Neuronal stem cell (in vitro differentiated cells): ENCODE measurements around the gene ZBTB40.

Source experiments
- DNase-seq: peaks from one replicate; pipeline ENCODE4 v3.0.0-alpha.2; 2013; ENCODE audit warnings: low spot score
- H2AFZ ChIP-seq: one replicate; pipeline ENCODE4 v1.6.1; 2013; ENCODE audit warnings: mild to moderate bottlenecking, low read length, inconsistent platforms
- H2AK5ac ChIP-seq: 2 replicates; pipeline ENCODE4 v1.6.1; 2013; ENCODE audit warnings: low read depth, mild to moderate bottlenecking, inconsistent platforms, low read length, moderate library complexity, mixed read lengths
- H2BK120ac ChIP-seq: 2 replicates; pipeline ENCODE4 v1.6.1; 2013; ENCODE audit warnings: low read depth, mild to moderate bottlenecking, inconsistent platforms, low read length, moderate library complexity, mixed read lengths
- H2BK12ac ChIP-seq: one replicate; pipeline ENCODE4 v1.6.1; 2013; ENCODE audit warnings: low read length, inconsistent platforms
- H2BK15ac ChIP-seq: 2 replicates; pipeline ENCODE4 v1.6.1; 2013; ENCODE audit warnings: mild to moderate bottlenecking, low read length, inconsistent platforms, mixed read lengths
- H2BK5ac ChIP-seq: one replicate; pipeline ENCODE4 v1.6.1; 2013; ENCODE audit warnings: inconsistent platforms, mild to moderate bottlenecking, low read length, moderate library complexity
- H3K14ac ChIP-seq: one replicate; pipeline ENCODE4 v1.6.1; 2013; ENCODE audit warnings: low read length, inconsistent platforms
- H3K18ac ChIP-seq: 2 replicates; pipeline ENCODE4 v1.6.1; 2013; ENCODE audit warnings: low read length, inconsistent platforms
- H3K23ac ChIP-seq: 2 replicates; pipeline ENCODE4 v1.6.1; 2013; ENCODE audit warnings: low read depth, mild to moderate bottlenecking, mixed read lengths, low read length, inconsistent platforms; ENCODE audit not compliant: poor library complexity
- H3K27ac ChIP-seq: replicated peaks from 3 replicates; pipeline ENCODE4 v1.5.1; 2013; ENCODE audit warnings: low read length, inconsistent platforms
- H3K27me3 ChIP-seq, 3 experiments: 2 replicates each; pipeline ENCODE4 v1.6.1; 2013; ENCODE audit warnings: low read length in 3 of 3, mild to moderate bottlenecking in 2 of 3, inconsistent platforms in 1 of 3, low read depth in 1 of 3, mixed read lengths in 1 of 3, moderate library complexity in 1 of 3; ENCODE audit not compliant: control insufficient read depth in 3 of 3, insufficient read depth in 3 of 3
- H3K36me3 ChIP-seq, 2 donors: replicated peaks in 1 of 2; 2 replicates each; pipeline ENCODE4 v1.6.1; 2013; ENCODE audit warnings: low read length in 2 of 2; ENCODE audit not compliant: control insufficient read depth in 2 of 2, insufficient read depth in 2 of 2
- H3K4ac ChIP-seq: 2 replicates; pipeline ENCODE4 v1.6.1; 2013; ENCODE audit warnings: inconsistent platforms, mild to moderate bottlenecking, low read length, moderate library complexity
- H3K4me1 ChIP-seq, 2 donors: 1 replicate in 1 of 2; 2 replicates in 1 of 2; pipeline ENCODE4 v1.6.1; 2013; ENCODE audit warnings: low read length in 2 of 2, low read depth in 1 of 2; ENCODE audit not compliant: control insufficient read depth in 2 of 2, insufficient read depth in 1 of 2
- H3K4me2 ChIP-seq: one replicate; pipeline ENCODE4 v1.6.1; 2013; ENCODE audit warnings: mild to moderate bottlenecking, low read length, inconsistent platforms; ENCODE audit not compliant: insufficient read depth, poor library complexity, severe bottlenecking
- H3K4me3 ChIP-seq, 2 donors: 2 replicates each; pipeline ENCODE4 v1.5.1; 2013; ENCODE audit warnings: low read length in 2 of 2, mild to moderate bottlenecking in 2 of 2, inconsistent platforms in 1 of 2, moderate library complexity in 1 of 2
- H3K79me1 ChIP-seq: one replicate; pipeline ENCODE4 v1.6.1; 2013; ENCODE audit warnings: low read depth, mild to moderate bottlenecking, inconsistent platforms, low read length, moderate library complexity
- H3K9ac ChIP-seq: one replicate; pipeline ENCODE4 v1.6.1; 2013; ENCODE audit warnings: mild to moderate bottlenecking, low read depth, low read length, inconsistent platforms; ENCODE audit not compliant: poor library complexity
- H3K9me3 ChIP-seq, 2 donors: replicated peaks in 1 of 2; 2 replicates each; pipeline versions ENCODE3 to v1.6.1; 2013; ENCODE audit warnings: low read length in 2 of 2, mild to moderate bottlenecking in 2 of 2, inconsistent platforms in 1 of 2, low read depth in 1 of 2, mixed read lengths in 1 of 2, moderate library complexity in 1 of 2; ENCODE audit not compliant: control insufficient read depth in 2 of 2, insufficient read depth in 1 of 2
- H4K8ac ChIP-seq: one replicate; pipeline ENCODE4 v1.6.1; 2013; ENCODE audit warnings: low read depth, mild to moderate bottlenecking, inconsistent platforms, low read length, moderate library complexity
- H4K91ac ChIP-seq: one replicate; pipeline ENCODE4 v1.6.1; 2013; ENCODE audit warnings: low read length, low read depth, mild to moderate bottlenecking, inconsistent platforms; ENCODE audit not compliant: poor library complexity
- WGBS, 2 donors: extraction: QIAGEN DNeasy Blood & Tissue Kit; methylation state at CpG; one replicate each; pipeline ENCODE4 v1.1.7; 2013; ENCODE audit warnings: missing lambda C conversion rate in 2 of 2, mixed read lengths in 1 of 2; ENCODE audit not compliant: insufficient read length in 2 of 2, insufficient replicate concordance in 1 of 2; ENCODE audit errors: extremely low coverage in 2 of 2; 5-methylcytosine and 5-hydroxymethylcytosine counted together

ZBTB40 gene

GRCh38 chr1:22553991-22554522 lies 102.4 kb downstream of the ZBTB40 start:
- Histone ChIP-seq H2AK5ac (peak overlapping the region; percentile 78), H3K23ac (peak overlapping the region; percentile 67), H3K79me1 (peaks cover 2% of the 10 kb centered on the region), H4K8ac (no peak overlapping the region), H3K27me3 (peaks cover 0 to 85% (median 13%) of the 10 kb centered on the region in 3 experiments), H3K4me3 (no peak overlapping the region), H2BK5ac (no peak overlapping the region), H2AFZ (no peak overlapping the region), H3K4ac (no peak overlapping the region), H3K9ac (peak overlapping the region; percentile 50), H3K27ac (no peak overlapping the region), H3K4me2 (no peak overlapping the region), H3K18ac (peak overlapping the region; percentile 5), H4K91ac (no peak overlapping the region), H2BK12ac (no peak overlapping the region), H3K4me1 (peaks cover 14 to 20% of the 10 kb centered on the region in 2 donors), H2BK120ac (no peak overlapping the region), H2BK15ac (no peak overlapping the region), H3K9me3 (no peaks in the 10 kb centered on the region), H3K36me3 (no peaks in the 10 kb centered on the region), H3K14ac (peak overlapping the region; percentile 28)
- DNase-seq, result no peak
- no CpG with 5 or more reads among the region's 8 CpGs for WGBS, 2 donors

- H3K27me3 ChIP-seq, result peaks cover 0 to 86% (median 24%) of the 10 kb centered on the region in 3 experiments
- H3K4me2 ChIP-seq, result no peak overlapping the region
- no peak overlapping the region for H3K4ac ChIP-seq
- no peak overlapping the region for H3K14ac ChIP-seq
- H3K18ac ChIP-seq, result no peak overlapping the region
- no peak overlapping the region for H3K9ac ChIP-seq
- no peak overlapping the region for H3K27ac ChIP-seq
- no peak overlapping the region for H4K8ac ChIP-seq
- no peak overlapping the region for H2BK12ac ChIP-seq
- no peaks in the 10 kb centered on the region for H3K9me3 ChIP-seq
- H2BK120ac ChIP-seq, result peak overlapping the region; percentile 10
- H2BK5ac ChIP-seq, result no peak overlapping the region
- no peaks in the 10 kb centered on the region for H3K36me3 ChIP-seq
- H4K91ac ChIP-seq, result no peak overlapping the region
- whole genome bisulfite sequencing, 2 donors, result no CpG with 5 or more reads among the region's 3 CpGs
- H3K23ac ChIP-seq, result no peak overlapping the region
- no peak overlapping the region for H3K4me3 ChIP-seq
- peaks cover under 1% of the 10 kb centered on the region for H3K79me1 ChIP-seq
- DNase-seq, result no peak
- H3K4me1 ChIP-seq, result peaks cover 14 to 20% of the 10 kb centered on the region in 2 donors
- H2BK15ac ChIP-seq, result peak overlapping the region; percentile 68
- H2AK5ac ChIP-seq, result peak overlapping the region; percentile 13
- H2AFZ ChIP-seq, result no peak overlapping the region
Observed at GRCh38 chr1:22555371-22555656, 103.7 kb downstream of the ZBTB40 start.

GRCh38 chr1:22556391-22557104 lies 104.9 kb downstream of the ZBTB40 start:
- Histone ChIP-seq H2AK5ac (peak overlapping the region; percentile 77), H3K79me1 (no peaks in the 10 kb centered on the region), H3K27ac (no peak overlapping the region), H3K36me3 (no peaks in the 10 kb centered on the region), H3K4me3 (no peak overlapping the region), H3K4me1 (peaks cover 14 to 20% of the 10 kb centered on the region in 2 donors), H4K91ac (no peak overlapping the region), H3K4me2 (no peak overlapping the region), H3K18ac (peak overlapping the region; percentile 76), H2BK12ac (no peak overlapping the region), H3K4ac (no peak overlapping the region), H3K14ac (peak overlapping the region; percentile 1), H2BK5ac (no peak overlapping the region), H3K27me3 (peaks cover 0 to 86% (median 32%) of the 10 kb centered on the region in 3 experiments), H4K8ac (no peak overlapping the region), H3K9ac (peak overlapping the region; percentile 26), H2AFZ (peak overlapping the region; percentile 87), H2BK120ac (no peak overlapping the region), H2BK15ac (peak overlapping the region; percentile 19), H3K9me3 (no peaks in the 10 kb centered on the region), H3K23ac (peak overlapping the region; percentile 75)
- peak; percentile 29 for DNase-seq
- WGBS, 2 donors, result no CpG with 5 or more reads among the region's 13 CpGs

- peaks cover 3 to 86% (median 41%) of the 10 kb centered on the region in 3 experiments for H3K27me3 ChIP-seq
Observed at GRCh38 chr1:22557341-22557950, 105.8 kb downstream of the ZBTB40 start.

More at GRCh38 chr1:22557341-22557950, 105.8 kb downstream of the ZBTB40 start:
- no CpG with 5 or more reads among the region's 5 CpGs for WGBS, 2 donors
- Histone ChIP-seq H2BK15ac (no peak overlapping the region), H3K4me3 (no peak overlapping the region), H3K4me1 (peaks cover 14 to 20% of the 10 kb centered on the region in 2 donors), H3K18ac (no peak overlapping the region), H2BK12ac (no peak overlapping the region), H3K9me3 (no peaks in the 10 kb centered on the region), H4K91ac (no peak overlapping the region), H2BK5ac (no peak overlapping the region), H4K8ac (no peak overlapping the region), H3K4ac (no peak overlapping the region), H3K36me3 (no peaks in the 10 kb centered on the region), H3K79me1 (no peaks in the 10 kb centered on the region), H3K14ac (no peak overlapping the region), H3K23ac (no peak overlapping the region), H2AFZ (peak overlapping the region; percentile 87), H2AK5ac (no peak overlapping the region), H2BK120ac (no peak overlapping the region), H3K4me2 (no peak overlapping the region), H3K27ac (no peak overlapping the region), H3K9ac (no peak overlapping the region)
- no peak for DNase-seq
